GM23248 (cell line): Measurements from ENCODE around the gene CFAP69.

Experiments used
- EZH2 ChIP-seq: fragments of 200-600 bp; sonication (generic); IDR thresholded peaks from 2 replicates; pipeline ENCODE4 v1.6.1; 2018; ENCODE audit warnings: antibody characterized with exemption, mild to moderate bottlenecking; ENCODE audit not compliant: insufficient read depth, poor library complexity, severe bottlenecking
- EZH2phosphoT487 ChIP-seq: fragments of 200-600 bp; sonication (generic); IDR thresholded peaks from 2 replicates; pipeline ENCODE4 v1.6.1; 2018; ENCODE audit warnings: antibody characterized with exemption, moderate library complexity, mild to moderate bottlenecking, low read depth; ENCODE audit not compliant: insufficient read depth

- TF ChIP-seq EZH2 (no peak), EZH2phosphoT487 (no peak)
Observed at GRCh38 chr7:90346336-90347125, 101.6 kb downstream of the CFAP69 start, which contains the start of gene GTPBP10.
